Tongue (tissue), 2 donors: ENCODE measurements around the gene FGF18. TPM values are rescaled to one million over a fixed set of nuclear protein-coding genes. Genes with fewer than 3 reads are reported as not detected.
"Not testable (repeated sequence)": the region's sequence is repeated elsewhere in the genome, so short reads cannot be mapped to it uniquely, and the experiment has no call there.

Experiments
- DNase-seq: peaks from one replicate; pipeline ENCODE4 v3.0.0-alpha.2; 2015
- total RNA-seq: library from RNA; depleted of rRNA; stranded (reverse); fragments of >200 nt; gene quantifications from one replicate; pipeline ENCODE4 v1.2.3, GENCODE V29; 2014

The FGF18 gene
- total RNA-seq, 1 donor from 2014 or later: 3.9 TPM

- DNase-seq: no peak
Observed at GRCh38 chr5:171475596-171475995, 56.1 kb downstream of the FGF18 start.

- no peak for DNase-seq
Observed at GRCh38 chr5:171476701-171477100, 57.3 kb downstream of the FGF18 start.

GRCh38 chr5:171477101-171477500 is 57.7 kb downstream of the FGF18 start:
- no peak for DNase-seq

DNA sequence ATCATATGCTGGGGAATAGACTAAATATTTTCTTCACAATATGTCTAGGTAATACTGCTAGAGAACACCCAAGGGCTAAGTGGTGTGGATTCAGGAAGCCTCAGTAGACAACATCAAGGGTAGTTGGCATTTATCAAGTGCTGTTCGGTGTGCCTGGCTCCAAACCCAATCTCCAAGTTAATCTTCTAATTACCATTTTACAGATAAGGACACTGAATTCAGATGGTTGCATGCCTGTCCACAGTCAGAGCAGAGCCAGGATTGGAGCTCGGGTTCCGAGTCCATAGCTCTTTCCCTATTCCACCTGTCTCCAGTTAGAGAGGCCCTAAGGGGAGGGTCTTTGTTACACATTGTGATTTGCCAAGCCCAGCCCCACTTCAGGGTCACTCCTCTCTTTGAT is 58.2 kb downstream of the FGF18 start:
- DNase-seq: no peak

DNA sequence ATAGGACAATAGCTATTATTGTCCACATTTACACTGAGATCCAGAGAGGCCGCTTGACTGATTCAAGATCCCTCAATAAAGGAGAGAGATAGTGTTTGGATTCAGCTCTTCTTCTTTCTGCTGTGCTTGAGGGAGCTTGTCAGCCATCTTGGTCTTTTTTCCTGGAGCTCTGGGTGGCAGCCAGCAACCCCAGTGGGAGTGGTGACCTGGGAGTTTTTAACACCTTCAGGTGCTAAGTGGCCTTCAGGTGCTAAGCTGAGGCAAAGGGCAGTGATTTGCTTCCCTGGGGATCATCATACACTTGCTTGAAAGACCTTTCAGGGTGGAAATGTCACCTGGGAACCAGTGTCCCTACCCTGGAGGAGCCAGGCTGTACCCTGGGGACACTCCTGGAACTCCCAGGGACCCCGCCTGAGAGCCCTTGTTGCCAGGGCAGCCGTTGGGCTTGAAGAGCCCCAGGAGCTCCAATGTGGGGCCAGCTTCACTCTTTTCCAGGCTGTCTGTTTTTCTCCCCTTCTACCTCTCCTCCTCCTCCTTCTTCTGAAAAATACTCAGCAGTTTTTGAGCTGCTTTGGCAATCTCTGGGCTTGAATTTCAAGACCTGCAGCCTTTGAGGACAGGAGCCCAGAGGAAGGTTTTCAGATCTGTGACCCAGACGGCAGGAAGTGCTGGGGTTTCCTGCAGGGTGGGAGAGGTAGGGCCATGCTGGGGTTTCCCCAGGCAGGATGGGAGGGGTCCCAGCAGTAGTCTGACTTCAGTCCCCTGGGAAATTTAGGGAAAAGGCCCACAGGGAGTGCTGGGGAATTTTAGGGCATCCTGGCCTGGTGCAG is 59.7 kb downstream of the FGF18 start:
- DNase-seq: no peak

DNA sequence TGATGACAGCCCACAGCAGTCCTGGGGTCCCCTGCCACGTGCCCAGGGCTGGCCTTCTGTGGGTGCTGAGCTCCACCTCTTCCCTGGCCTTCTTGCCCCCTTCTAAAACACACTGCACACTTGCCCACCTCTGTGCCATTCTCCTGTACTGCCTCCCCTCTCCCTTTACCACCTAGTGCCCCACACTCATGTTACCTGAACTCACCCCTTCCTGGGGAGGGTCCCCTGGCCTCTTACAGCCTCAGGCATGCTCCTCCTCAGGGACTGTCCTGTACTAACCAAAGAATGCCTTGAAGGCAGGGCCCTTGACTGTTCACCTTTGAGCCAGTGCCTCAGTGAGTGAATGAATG is 60.3 kb downstream of the FGF18 start:
- DNase-seq: no peak

DNA sequence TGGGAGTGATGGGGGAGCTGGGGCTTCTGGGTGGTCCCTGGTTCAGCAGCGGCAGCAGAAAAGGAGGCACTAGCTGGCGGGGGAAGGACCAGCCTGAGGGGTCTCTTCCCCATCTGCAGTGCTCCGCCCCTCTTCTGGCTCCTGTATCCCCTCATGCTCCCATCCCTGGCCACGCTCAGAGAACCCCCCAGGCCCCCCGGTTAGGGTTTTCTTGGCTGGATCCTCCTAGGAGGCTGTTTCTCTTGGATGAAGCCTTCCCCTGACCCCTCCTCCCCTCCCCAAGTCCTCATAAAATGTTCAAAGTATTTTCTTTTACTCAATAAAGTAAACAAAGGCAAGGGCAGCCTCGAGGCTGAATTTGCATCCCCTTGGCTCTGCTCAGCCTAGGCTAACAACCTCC is 60.8 kb downstream of the FGF18 start:
- DNase-seq: peak; percentile 12

DNA sequence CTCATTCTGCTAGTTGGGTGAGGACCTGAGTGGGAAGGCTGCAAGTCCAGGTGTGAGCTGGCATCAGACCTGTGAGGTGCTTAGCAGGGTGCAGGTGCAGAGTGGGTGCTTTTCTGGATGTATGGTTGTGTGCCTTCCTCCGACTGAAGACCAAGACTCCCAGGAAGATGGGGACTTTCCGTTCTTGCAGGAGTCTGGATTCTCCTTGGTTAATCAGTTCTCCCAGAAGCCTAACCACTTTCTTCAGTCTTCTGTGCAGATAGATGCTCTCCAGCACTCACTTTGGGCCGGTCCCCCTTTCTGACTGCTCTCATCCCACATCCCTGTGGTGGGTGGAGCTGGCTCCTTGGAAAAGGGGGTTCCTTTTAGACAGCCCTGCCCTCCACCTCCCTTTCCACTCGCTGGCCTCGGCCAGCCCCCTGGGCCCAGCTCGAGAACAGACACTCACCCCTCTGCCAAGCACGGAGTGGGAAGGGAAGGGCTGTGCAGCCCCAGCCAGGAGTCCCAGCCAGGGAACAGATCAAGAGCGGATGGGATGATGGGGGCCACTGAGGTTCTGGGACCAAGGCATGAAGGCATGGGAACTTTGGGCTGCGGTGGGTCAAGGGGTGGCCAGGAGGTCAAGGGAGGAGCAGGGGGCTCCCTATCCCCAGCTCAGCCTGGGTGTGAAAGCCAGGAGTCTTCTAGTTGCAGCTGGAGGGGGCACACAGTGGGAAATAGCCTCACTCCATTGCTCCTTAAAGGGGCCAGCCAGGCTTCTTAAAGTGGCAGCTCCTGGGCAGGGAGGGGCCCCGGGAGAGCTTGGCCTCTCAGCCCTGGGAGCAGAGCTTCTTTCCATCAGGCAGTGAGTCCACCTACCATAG is 62.4 kb downstream of the FGF18 start:
- DNase-seq: peak; percentile 45

DNA sequence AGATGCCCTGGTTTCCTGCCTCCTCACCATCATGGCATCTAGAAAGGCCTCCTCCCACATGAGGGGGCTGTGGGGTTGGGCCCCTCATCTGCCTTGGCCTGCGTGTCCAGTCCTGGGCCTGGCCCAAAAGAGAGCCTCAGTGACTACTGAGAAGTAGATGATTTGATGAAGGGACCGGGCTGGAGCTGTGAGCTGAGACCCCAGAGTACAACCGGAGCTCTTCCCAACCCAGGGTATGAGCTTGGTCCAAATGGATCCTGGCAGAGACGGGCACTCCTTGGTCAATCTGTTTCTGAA is 62.9 kb downstream of the FGF18 start:
- no peak for DNase-seq

DNA sequence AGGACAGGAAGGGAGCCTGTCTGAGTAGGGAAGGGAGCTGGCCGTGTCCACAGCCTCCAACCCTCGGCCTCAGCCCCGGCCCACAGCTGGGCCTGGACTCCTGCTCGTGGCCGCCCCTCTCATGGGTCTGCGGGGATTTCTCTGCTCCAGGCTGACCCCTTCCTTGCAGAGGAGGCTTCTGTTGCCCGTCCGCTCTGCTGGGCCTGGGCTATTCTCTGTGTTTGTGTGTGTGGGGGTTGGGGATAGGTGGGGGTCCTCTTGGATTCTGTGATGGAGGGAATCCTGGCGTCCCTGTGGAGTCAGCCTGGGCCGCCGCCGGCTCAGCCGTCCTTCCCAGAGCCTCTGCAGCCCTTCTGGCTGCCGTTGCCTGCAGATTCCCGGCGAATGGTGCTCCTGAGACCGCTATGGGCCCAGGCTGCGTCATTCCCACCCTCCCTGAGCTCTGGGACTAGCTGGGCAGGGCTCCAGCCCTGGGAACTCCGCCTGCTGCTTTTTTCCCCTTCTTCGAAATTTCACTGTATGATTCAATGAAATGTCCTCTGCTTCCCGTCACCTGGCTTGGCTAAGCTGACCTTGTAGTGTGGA is 64.2 kb downstream of the FGF18 start:
- peak; percentile 88 for DNase-seq

DNA sequence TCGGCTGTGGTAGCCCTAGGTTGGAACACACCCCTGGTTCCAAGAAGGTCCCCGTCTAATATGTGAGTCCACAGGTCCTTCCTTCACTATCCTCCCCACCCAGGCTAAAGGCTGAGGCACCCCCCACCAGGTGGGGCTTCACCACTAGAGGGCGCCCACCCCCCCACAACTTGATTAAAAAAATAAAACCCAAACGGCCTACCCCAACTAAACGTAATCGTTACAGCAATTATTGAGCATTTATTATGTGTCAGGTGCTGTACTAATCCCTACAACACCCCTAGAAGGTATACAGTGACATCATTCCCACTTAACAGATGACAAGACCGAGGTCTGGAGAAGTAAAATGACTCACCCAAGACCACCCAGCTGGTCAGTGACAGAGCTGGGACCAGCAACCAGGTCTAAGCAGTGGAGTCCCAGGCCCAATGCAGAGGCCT is 65.0 kb downstream of the FGF18 start:
- DNase-seq: peak; percentile 27

- no peak for DNase-seq
Observed at GRCh38 chr5:171485668-171486067, 66.2 kb downstream of the FGF18 start.

- no peak for DNase-seq
Observed at GRCh38 chr5:171486613-171487012, 67.2 kb downstream of the FGF18 start.

GRCh38 chr5:171488876-171489275 is 69.4 kb downstream of the FGF18 start:
- no peak for DNase-seq

DNA sequence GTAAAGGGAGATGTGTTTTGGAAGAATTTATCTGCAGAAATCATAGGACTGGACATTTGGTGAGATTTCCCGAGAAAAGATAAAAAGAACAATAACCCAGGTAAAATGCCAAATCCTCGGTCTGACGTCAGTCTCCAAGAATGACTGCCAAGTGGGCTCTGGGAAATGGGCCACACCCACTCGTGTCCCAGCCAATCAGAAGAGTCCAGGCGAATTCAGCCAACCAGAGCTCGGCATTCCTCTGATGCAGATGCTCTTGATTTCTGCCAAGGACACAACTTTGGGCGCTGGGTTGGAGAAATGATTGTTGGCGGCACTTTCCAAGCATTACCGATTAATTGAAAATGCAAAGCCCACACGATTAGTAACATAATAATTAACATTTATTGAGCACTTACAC is 73.3 kb downstream of the FGF18 start:
- peak; percentile 28 for DNase-seq

DNA sequence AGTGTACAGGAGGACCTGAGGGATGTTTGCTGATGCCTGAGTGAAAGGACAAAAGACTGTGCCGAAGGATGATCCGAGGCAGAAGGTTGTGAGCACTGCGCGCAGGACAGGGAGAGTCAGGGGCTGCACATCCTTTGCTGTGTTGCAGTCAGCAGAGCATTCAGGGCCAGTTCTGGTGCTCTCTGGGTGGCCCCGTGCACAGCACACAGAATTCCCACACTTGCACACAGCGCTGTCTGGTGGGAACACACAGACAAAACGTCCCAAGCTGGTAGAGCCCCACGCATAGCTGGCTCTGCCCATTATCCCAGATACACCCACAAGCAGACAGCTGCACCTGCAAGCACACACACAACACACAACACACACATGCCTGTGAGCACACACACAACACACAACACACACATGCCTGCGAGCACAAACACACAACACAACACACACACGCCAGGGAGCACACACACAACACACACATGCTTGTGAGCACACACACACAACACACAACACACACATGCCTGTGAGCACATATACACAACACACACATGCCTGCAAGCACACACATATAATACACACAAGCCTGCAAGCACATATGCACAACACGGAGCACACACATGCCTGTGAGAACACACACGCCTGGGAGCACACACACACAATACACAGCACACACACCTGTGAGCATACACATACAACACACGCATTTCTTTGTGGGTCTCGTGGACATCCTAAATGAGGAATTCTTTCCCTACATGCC is 74.4 kb downstream of the FGF18 start:
- no peak for DNase-seq

DNA sequence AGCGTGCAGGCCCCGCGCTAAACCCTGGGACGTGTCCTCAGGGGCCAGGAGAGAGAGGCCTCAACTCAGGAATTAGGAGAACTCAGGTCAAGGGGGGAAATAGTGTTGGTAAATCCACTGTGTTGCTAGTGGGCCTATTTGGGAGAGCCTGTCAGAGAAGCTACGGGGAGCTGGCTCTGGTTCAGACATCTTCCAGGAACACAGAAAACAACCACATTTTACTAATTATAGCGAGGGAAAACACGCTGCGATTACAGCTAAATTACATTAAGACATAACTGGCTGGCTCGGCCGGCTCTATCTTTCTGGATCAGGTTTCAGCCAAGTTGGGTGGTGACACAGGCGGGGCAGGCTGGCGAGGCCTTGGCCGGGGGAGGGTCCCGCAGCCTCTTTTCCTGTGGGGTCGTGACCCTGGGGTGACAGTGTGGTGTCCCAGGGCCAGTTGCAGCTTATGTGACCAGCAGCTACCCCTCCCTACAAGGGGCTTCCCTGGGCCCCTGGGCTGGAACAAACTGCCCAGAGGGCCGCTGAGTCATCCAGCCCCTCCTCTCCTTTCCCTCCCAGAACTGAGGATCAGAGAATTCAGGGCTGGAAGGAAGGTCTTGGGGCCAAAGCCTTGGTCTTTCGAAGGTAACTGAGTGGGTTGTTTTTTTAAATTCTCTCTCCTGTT is 75.1 kb downstream of the FGF18 start:
- peak; percentile 90 for DNase-seq

GRCh38 chr5:171495122-171495700 is 75.8 kb downstream of the FGF18 start:
- DNase-seq: no peak

GRCh38 chr5:171496456-171496855 is 77.0 kb downstream of the FGF18 start:
- no peak for DNase-seq

DNA sequence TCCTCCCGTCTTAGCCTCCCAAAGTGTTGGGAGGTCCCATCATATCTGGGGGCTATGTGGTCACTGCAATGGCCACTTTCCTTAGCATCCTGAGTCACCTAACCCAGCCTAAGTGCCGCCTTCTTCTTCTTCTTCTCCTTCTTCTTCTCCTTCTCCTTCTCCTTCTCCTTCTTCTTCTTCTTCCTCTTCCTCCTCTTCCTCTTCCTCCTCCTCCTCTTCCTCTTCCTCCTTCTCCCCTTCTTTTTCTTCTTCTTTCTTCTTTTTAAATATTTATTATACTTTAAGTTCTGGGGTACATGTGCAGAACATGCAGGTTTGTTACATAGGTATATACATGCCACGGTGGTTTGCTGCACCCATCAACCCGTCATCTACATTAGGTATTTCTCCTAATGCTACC is 78.0 kb downstream of the FGF18 start:
- DNase-seq: not testable (repeated sequence)

DNA sequence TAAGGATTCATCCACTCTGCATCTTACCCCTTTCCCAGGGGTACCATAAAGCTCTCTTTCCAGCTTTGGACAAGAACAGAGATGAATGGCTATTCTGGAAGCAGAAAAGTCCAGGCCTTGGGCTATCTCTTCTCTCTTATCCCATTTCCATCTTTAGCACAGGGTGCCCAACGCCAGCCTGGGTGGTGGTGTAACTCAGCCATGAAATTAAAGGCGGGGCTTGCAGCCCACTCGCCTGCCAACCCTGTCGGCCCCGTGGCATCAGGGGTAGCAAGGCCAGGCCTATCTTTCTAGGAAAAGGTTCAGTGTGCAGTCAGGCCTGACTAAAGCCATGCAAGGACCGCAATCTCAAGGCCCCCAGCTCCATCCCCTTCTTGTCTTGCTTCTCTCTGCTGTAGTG is 78.7 kb downstream of the FGF18 start:
- no peak for DNase-seq

DNA sequence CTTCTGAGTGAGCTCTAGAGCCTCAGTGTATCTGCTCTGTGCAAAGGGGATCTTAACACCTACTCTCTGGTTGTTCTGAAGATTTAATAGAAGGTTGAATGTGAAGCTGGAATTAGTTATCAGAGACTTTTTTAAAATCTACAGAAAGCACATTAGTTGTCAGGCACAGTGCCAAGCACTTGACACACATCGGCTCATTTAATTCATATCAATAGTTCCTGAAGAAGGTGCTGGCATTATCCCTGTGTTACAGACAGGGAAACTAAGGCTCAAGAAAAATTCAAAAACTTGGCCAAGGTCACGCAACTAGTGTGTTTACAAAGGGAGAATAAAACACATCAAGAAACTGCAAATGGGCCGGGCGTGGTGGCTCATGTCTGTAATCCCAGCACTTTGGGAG is 80.2 kb downstream of the FGF18 start:
- DNase-seq: no peak
